H1 (cell line): ENCODE data around the gene SMS. TPM values are rescaled to one million over a fixed set of nuclear protein-coding genes. Genes with fewer than 3 reads are reported as not detected.

ENCODE experiments used
- polyA plus RNA-seq, 7 experiments: library from polyadenylated mRNA; depleted of rRNA in 3 of 7; stranded (reverse) in 5 of 7; unstranded in 2 of 7; fragments of >200 nt in 5 of 7; fragments of 200-250 nt in 2 of 7; gene quantifications; 1 replicate in 5 of 7; 2 replicates in 1 of 7; 4 replicates in 1 of 7; pipeline versions ENCODE4 v1.2.1 to v1.2.3, GENCODE V29; 2011 to 2013; ENCODE audit warnings: missing spikeins in 2 of 7, mixed read lengths in 2 of 7
- total RNA-seq: library from RNA; stranded (reverse); fragmentation: NEBNext Ultra II Directional; extraction: Animal tissue kit (Norgen Biotek cat#: 25700); gene quantifications from 2 replicates; pipeline ENCODE4 v1.2.1, GENCODE V29; 2021
- TF ChIP-seq, protein P1 (sequence below): IDR thresholded peaks from 2 replicates; pipeline ENCODE4 v1.6.1; 2012; ENCODE audit warnings: inconsistent platforms

SMS gene
- total and polyA plus RNA-seq, 2 of the 8 experiments (the other 6 are each of a cell fraction or from before 2014, with no cell fraction given) = 66.3 to 256 TPM

DNA sequence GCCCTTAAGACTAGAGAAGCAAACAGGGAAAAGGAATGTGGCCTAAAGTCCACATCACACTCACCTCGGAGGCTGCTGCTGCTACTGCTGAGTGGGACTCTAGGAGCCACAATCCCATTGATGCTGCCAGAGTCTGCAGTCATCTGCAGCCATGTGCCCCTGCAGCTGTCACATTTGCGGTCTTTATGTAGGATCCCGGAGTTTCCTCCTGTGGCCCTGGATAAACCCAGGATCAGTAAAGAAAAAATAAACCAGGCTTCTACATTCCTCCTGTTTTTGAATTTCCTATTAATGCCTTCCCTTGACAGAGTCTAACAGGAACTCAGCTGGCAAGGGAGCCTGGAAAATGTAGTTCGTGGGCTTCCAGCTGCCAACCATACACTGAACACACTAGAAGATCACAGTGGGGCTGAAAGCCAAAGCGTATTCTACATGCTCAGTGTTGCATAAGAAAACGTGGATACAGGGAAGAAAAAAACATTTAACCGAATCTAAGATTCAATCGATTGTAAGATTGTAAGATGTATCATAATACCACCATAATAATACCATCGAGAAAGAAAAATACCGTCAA lies 81.3 kb downstream of the SMS start (continued):
- TF ChIP-seq, protein P1, sequence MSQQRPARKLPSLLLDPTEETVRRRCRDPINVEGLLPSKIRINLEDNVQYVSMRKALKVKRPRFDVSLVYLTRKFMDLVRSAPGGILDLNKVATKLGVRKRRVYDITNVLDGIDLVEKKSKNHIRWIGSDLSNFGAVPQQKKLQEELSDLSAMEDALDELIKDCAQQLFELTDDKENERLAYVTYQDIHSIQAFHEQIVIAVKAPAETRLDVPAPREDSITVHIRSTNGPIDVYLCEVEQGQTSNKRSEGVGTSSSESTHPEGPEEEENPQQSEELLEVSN = no peak
